ENCODE results near the gene AHCYL2.

DNA sequence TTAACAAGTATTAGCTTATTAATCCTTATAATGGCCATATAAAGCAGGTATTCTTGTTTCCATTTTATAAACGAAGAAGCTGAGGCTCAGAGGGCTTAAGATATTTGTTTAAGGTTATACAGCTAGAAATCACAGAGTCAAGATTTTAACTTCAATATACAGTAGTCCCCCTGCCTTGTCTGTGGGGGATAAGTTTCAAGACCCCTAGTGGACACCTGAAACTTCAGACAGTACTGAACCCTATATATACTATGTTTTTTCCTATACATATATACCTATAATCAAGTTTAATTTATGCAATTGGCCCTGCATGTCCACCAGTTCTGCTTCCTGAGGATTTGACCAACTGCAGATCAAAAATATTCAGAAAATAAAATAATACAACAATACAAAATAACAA is 165.0 kb downstream of the AHCYL2 start:
- TF ChIP-seq, protein P1, sequence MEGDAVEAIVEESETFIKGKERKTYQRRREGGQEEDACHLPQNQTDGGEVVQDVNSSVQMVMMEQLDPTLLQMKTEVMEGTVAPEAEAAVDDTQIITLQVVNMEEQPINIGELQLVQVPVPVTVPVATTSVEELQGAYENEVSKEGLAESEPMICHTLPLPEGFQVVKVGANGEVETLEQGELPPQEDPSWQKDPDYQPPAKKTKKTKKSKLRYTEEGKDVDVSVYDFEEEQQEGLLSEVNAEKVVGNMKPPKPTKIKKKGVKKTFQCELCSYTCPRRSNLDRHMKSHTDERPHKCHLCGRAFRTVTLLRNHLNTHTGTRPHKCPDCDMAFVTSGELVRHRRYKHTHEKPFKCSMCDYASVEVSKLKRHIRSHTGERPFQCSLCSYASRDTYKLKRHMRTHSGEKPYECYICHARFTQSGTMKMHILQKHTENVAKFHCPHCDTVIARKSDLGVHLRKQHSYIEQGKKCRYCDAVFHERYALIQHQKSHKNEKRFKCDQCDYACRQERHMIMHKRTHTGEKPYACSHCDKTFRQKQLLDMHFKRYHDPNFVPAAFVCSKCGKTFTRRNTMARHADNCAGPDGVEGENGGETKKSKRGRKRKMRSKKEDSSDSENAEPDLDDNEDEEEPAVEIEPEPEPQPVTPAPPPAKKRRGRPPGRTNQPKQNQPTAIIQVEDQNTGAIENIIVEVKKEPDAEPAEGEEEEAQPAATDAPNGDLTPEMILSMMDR (IDR thresholded peaks at IDR 0.05), result no peak
- no peak for TF ChIP-seq POLR2A (IDR thresholded peaks at IDR 0.05)

Measured in adrenal gland (tissue), 5 donors.